Testis (tissue), 3 donors: ENCODE results near the gene TMEM51. TPM values are rescaled to one million over a fixed set of nuclear protein-coding genes. Genes with fewer than 3 reads are reported as not detected.

Source experiments
- DNase-seq: peaks from one replicate; pipeline ENCODE4 v3.0.0-alpha.2; 2019
- H3K27ac ChIP-seq, 2 donors: fragments of 200-600 bp; sonication (generic); one replicate each; pipeline ENCODE4 v1.5.1; 2019
- H3K27me3 ChIP-seq: fragments of 200-600 bp; sonication (generic); one replicate; pipeline ENCODE4 v1.5.1; 2019
- H3K36me3 ChIP-seq: fragments of 200-600 bp; sonication (generic); one replicate; pipeline ENCODE4 v1.5.1; 2017; ENCODE audit warnings: low read depth; ENCODE audit errors: missing control alignments
- H3K4me1 ChIP-seq: fragments of 200-600 bp; sonication (generic); one replicate; pipeline ENCODE4 v1.5.1; 2019
- H3K4me3 ChIP-seq, 2 donors: fragments of 200-600 bp; sonication (generic); one replicate each; pipeline ENCODE4 v1.5.1; 2017 to 2019
- H3K9me3 ChIP-seq: fragments of 200-600 bp; sonication (generic); one replicate; pipeline ENCODE4 v1.5.1; 2017
- CTCF ChIP-seq, 3 experiments: fragments of 450-650 bp in 2 of 3; fragments of 200-600 bp in 1 of 3; sonication (generic) in 1 of 3; IDR thresholded peaks; one replicate each; pipeline ENCODE4 v1.5.1; 2016 to 2019; ENCODE audit warnings: antibody characterized with exemption in 3 of 3, mild to moderate bottlenecking in 2 of 3, moderate library complexity in 1 of 3
- POLR2A ChIP-seq: fragments of 450-650 bp; IDR thresholded peaks from one replicate; pipeline ENCODE4 v1.6.1; 2017; ENCODE audit warnings: antibody characterized with exemption, mild to moderate bottlenecking, moderate library complexity
- WGBS, 2 donors: methylation state at CpG; one replicate each; pipeline ENCODE4 v1.1.5; 2018; 5-methylcytosine and 5-hydroxymethylcytosine counted together
- intact Hi-C: fragments of 100-400 bp; cut with DNase I; formaldehyde crosslinking; loops from one replicate; pipeline ENCODE4 v1.15.1; 2023; ENCODE audit warnings: low total_unique reads
- polyA plus RNA-seq: library from polyadenylated mRNA; stranded (reverse); fragments of 350-450 nt; fragmentation: Illumina TruSeq; extraction: RNeasy Lipid Tissue Mini Kit (QIAGEN cat#74804); gene quantifications from one replicate; pipeline ENCODE4 v1.2.3, GENCODE V29; 2014; ENCODE audit warnings: low read depth, low replicate concordance; ENCODE audit not compliant: insufficient read depth
- total RNA-seq, 2 donors: library from RNA; depleted of rRNA; stranded (reverse); fragments of >200 nt; gene quantifications; one replicate each; pipeline ENCODE4 v1.2.3, GENCODE V29; 2016

Gene TMEM51
- total and polyA plus RNA-seq, 3 donors from 2014 or later, result 5.3 to 7.9 (median 5.3) TPM

GRCh38 chr1:15264769-15265168 lies 111.2 kb downstream of the TMEM51 start:
- Histone ChIP-seq H3K36me3 (no peaks in the 10 kb centered on the region), H3K27ac (no peak overlapping the region), H3K9me3 (no peaks in the 10 kb centered on the region), H3K4me1 (peaks cover 13% of the 10 kb centered on the region), H3K27me3 (no peaks in the 10 kb centered on the region), H3K4me3 (no peak overlapping the region)
- TF ChIP-seq POLR2A (no peak), CTCF (IDR thresholded peaks at IDR 0.05) (no peak)
- no peak for DNase-seq
- intact Hi-C loops, result no loop called here
- WGBS, 2 donors, result 84 to 85% methylated on average over 2 of the region's 2 CpGs

Other genes starting within 250 kb of the TMEM51 start
- gene FHAD1, start 93.5 kb downstream of the TMEM51 start, total RNA-seq, result 10 to 100 TPM; 22.0 to 73.3 TPM
- gene FHAD1, start 93.5 kb downstream of the TMEM51 start, polyA plus RNA-seq, result 59.0 TPM